ENCODE results near the gene METTL17.
"Not testable (repeated sequence)": the region's sequence is repeated elsewhere in the genome, so short reads cannot be mapped to it uniquely, and the experiment has no call there.

- not testable (repeated sequence) for TF ChIP-seq CTCF (optimal IDR thresholded peaks at IDR 0.05 in 1 of 3, IDR thresholded peaks at IDR 0.05 in 1 of 3, conservative IDR thresholded peaks at IDR 0.05 in 1 of 3; ENCODE audit: extremely low read depth in 1 of 3, insufficient read depth in 2 of 3, low read length in 3 of 3); EZH2 (IDR thresholded peaks at IDR 0.05; ENCODE audit: low read length)
These were observed 34.3 kb upstream of the METTL17 start for GRCh38 chr14:20955538-20955873.

Data from keratinocyte (primary cell).